Activated naive CD8-positive, alpha-beta T cell treated with anti-CD3 and anti-CD28 coated beads, Interleukin-2, amount 10 ng/mL, durations not matched to agents 7 days and 5 days (primary cell): ENCODE measurements around the gene RHEB. TPM values are rescaled to one million over a fixed set of nuclear protein-coding genes. Genes with fewer than 3 reads are reported as not detected.

Experiments used
- ATAC-seq: fragments of 150-1000 bp; cut with Tn5 transposase; one replicate; pipeline ENCODE4 v1.10.0; 2021; ENCODE audit warnings: low read depth, moderate library complexity
- POLR2A ChIA-PET: fragments of 350-600 bp; sonication (Branson Sonifier 250); formaldehyde crosslinking; loops from one replicate; lab custom pipeline; 2021; ENCODE audit warnings: antibody characterized with exemption; lab: Charles Lee
- DNase-seq: peaks from one replicate; pipeline ENCODE4 v3.0.0; 2021
- H3K27ac Mint-ChIP-seq: one replicate; pipeline ENCODE4 v1.8.0; 2022; ENCODE audit warnings: mild to moderate bottlenecking, mixed read lengths
- H3K27me3 Mint-ChIP-seq: one replicate; pipeline ENCODE4 v1.8.0; 2022; ENCODE audit warnings: mild to moderate bottlenecking, moderate library complexity, mixed read lengths
- H3K36me3 Mint-ChIP-seq: one replicate; pipeline ENCODE4 v1.8.0; 2021; ENCODE audit warnings: mild to moderate bottlenecking, mixed read lengths
- H3K4me1 Mint-ChIP-seq: one replicate; pipeline ENCODE4 v1.8.0; 2021; ENCODE audit warnings: mixed read lengths
- H3K4me3 Mint-ChIP-seq: one replicate; pipeline ENCODE4 v1.8.0; 2022; ENCODE audit warnings: mild to moderate bottlenecking, moderate library complexity, mixed read lengths
- H3K9me3 Mint-ChIP-seq: one replicate; pipeline ENCODE4 v1.8.0; 2021; ENCODE audit warnings: mixed read lengths
- total RNA-seq, 2 experiments: library from RNA; stranded (reverse); gene quantifications; one replicate each; pipeline ENCODE4 v1.2.3, GENCODE V29; 2021

RHEB gene
- total RNA-seq, 2 experiments from 2014 or later: 73.0 to 78.9 TPM

- Mint-ChIP-seq H3K27ac (peak overlapping the region; percentile 73), H3K9me3 (peaks cover 1% of the 10 kb centered on the region), H3K27me3 (peaks cover 7% of the 10 kb centered on the region), H3K4me3 (no peak overlapping the region), H3K4me1 (peaks cover 18% of the 10 kb centered on the region), H3K36me3 (no peaks in the 10 kb centered on the region)
- POLR2A ChIA-PET: no interaction called here
- no peak for ATAC-seq
- no peak for DNase-seq
These were observed 66.3 kb downstream of the RHEB start for GRCh38 chr7:151453326-151453791.

GRCh38 chr7:151452680-151453325 is 66.9 kb downstream of the RHEB start:
- Mint-ChIP-seq H3K4me3 (no peak overlapping the region), H3K27ac (no peak overlapping the region), H3K27me3 (peaks cover 7% of the 10 kb centered on the region), H3K9me3 (peaks cover under 1% of the 10 kb centered on the region), H3K36me3 (no peaks in the 10 kb centered on the region), H3K4me1 (peaks cover 18% of the 10 kb centered on the region)
- POLR2A ChIA-PET: no interaction called here
- DNase-seq: no peak
- no peak for ATAC-seq

- no peak overlapping the region for H3K4me3 Mint-ChIP-seq
- no peaks in the 10 kb centered on the region for H3K36me3 Mint-ChIP-seq
- no peak overlapping the region for H3K27ac Mint-ChIP-seq
- POLR2A ChIA-PET: no interaction called here
- H3K4me1 Mint-ChIP-seq: peaks cover 14% of the 10 kb centered on the region
- H3K27me3 Mint-ChIP-seq: peaks cover 7% of the 10 kb centered on the region
- H3K9me3 Mint-ChIP-seq: no peaks in the 10 kb centered on the region
- ATAC-seq (no peak), DNase-seq (peak; percentile 29)
These were observed 67.8 kb downstream of the RHEB start for GRCh38 chr7:151451626-151452571.

GRCh38 chr7:151451156-151451555 is 68.5 kb downstream of the RHEB start:
- Mint-ChIP-seq H3K27ac (peak overlapping the region; percentile 6), H3K4me1 (peaks cover 14% of the 10 kb centered on the region), H3K9me3 (no peaks in the 10 kb centered on the region), H3K27me3 (peaks cover 7% of the 10 kb centered on the region), H3K36me3 (no peaks in the 10 kb centered on the region), H3K4me3 (no peak overlapping the region)
- DNase-seq (peak; percentile 24), ATAC-seq (no peak)
- POLR2A ChIA-PET: no interaction called here

- DNase-seq: no peak
- ATAC-seq: no peak
- H3K4me3 Mint-ChIP-seq: no peak overlapping the region
- POLR2A ChIA-PET: interaction anchor here (0.6 kb wide), 1 partner anchor 123 kb away, joined by 3 read pairs; no protein-coding TSS in a partner anchor
- no peak overlapping the region for H3K27ac Mint-ChIP-seq
- H3K9me3 Mint-ChIP-seq: no peaks in the 10 kb centered on the region
- peaks cover 7% of the 10 kb centered on the region for H3K27me3 Mint-ChIP-seq
- H3K4me1 Mint-ChIP-seq: peaks cover 14% of the 10 kb centered on the region
- no peaks in the 10 kb centered on the region for H3K36me3 Mint-ChIP-seq
These were observed 69.7 kb downstream of the RHEB start for GRCh38 chr7:151449990-151450389.

GRCh38 chr7:151448261-151449252 is 71.1 kb downstream of the RHEB start:
- POLR2A ChIA-PET: interaction anchor here (0.9 to 2.1 kb wide), 10 partner anchors 8 to 184 kb away, joined by 3 to 11 read pairs (median 4); partner anchors contain the start of genes CRYGN and RHEB
- Mint-ChIP-seq H3K36me3 (no peaks in the 10 kb centered on the region), H3K27ac (peak overlapping the region; percentile 75), H3K27me3 (peaks cover 7% of the 10 kb centered on the region), H3K4me1 (peaks cover 14% of the 10 kb centered on the region), H3K4me3 (peak overlapping the region; percentile 66), H3K9me3 (no peaks in the 10 kb centered on the region)
- DNase-seq (peak; percentile 86), ATAC-seq (peak; percentile 92)

- peak overlapping the region; percentile 61 for H3K4me3 Mint-ChIP-seq
- peak overlapping the region; percentile 75 for H3K27ac Mint-ChIP-seq
- ATAC-seq: no peak
- H3K9me3 Mint-ChIP-seq: no peaks in the 10 kb centered on the region
- no peaks in the 10 kb centered on the region for H3K36me3 Mint-ChIP-seq
- peaks cover 16% of the 10 kb centered on the region for H3K4me1 Mint-ChIP-seq
- POLR2A ChIA-PET: interaction anchor here (0.9 to 2.1 kb wide), 9 partner anchors 8 to 133 kb away, joined by 3 to 11 read pairs (median 4); partner anchors contain the start of genes CRYGN and RHEB
- peaks cover 8% of the 10 kb centered on the region for H3K27me3 Mint-ChIP-seq
- no peak for DNase-seq
These were observed 71.8 kb downstream of the RHEB start for GRCh38 chr7:151447901-151448260.

- H3K4me3 Mint-ChIP-seq: no peak overlapping the region
- no peaks in the 10 kb centered on the region for H3K36me3 Mint-ChIP-seq
- ATAC-seq: no peak
- no peak overlapping the region for H3K27ac Mint-ChIP-seq
- no peak for DNase-seq
- peaks cover 10% of the 10 kb centered on the region for H3K27me3 Mint-ChIP-seq
- POLR2A ChIA-PET: interaction anchor here (1.6 to 2.1 kb wide), 2 partner anchors 80 to 132 kb away, joined by 4 to 11 read pairs; no protein-coding TSS in a partner anchor
- peaks cover 14% of the 10 kb centered on the region for H3K4me1 Mint-ChIP-seq
- no peaks in the 10 kb centered on the region for H3K9me3 Mint-ChIP-seq
These were observed 72.4 kb downstream of the RHEB start for GRCh38 chr7:151447312-151447711.

GRCh38 chr7:151446412-151446811 is 73.3 kb downstream of the RHEB start:
- H3K4me3 Mint-ChIP-seq: no peak overlapping the region
- H3K9me3 Mint-ChIP-seq: no peaks in the 10 kb centered on the region
- H3K27ac Mint-ChIP-seq: no peak overlapping the region
- POLR2A ChIA-PET: no interaction called here
- H3K4me1 Mint-ChIP-seq: peaks cover 19% of the 10 kb centered on the region
- H3K36me3 Mint-ChIP-seq: no peaks in the 10 kb centered on the region
- ATAC-seq: no peak
- peaks cover 10% of the 10 kb centered on the region for H3K27me3 Mint-ChIP-seq
- DNase-seq: no peak

GRCh38 chr7:151444632-151445031 is 75.1 kb downstream of the RHEB start:
- no peak for ATAC-seq
- H3K4me3 Mint-ChIP-seq: no peak overlapping the region
- H3K36me3 Mint-ChIP-seq: no peaks in the 10 kb centered on the region
- peaks cover 7% of the 10 kb centered on the region for H3K27me3 Mint-ChIP-seq
- DNase-seq: no peak
- H3K27ac Mint-ChIP-seq: no peak overlapping the region
- POLR2A ChIA-PET: no interaction called here
- peaks cover 31% of the 10 kb centered on the region for H3K4me1 Mint-ChIP-seq
- no peaks in the 10 kb centered on the region for H3K9me3 Mint-ChIP-seq

- H3K27ac Mint-ChIP-seq: no peak overlapping the region
- no peaks in the 10 kb centered on the region for H3K9me3 Mint-ChIP-seq
- H3K27me3 Mint-ChIP-seq: peaks cover 5% of the 10 kb centered on the region
- ATAC-seq: no peak
- no peak overlapping the region for H3K4me3 Mint-ChIP-seq
- no peaks in the 10 kb centered on the region for H3K36me3 Mint-ChIP-seq
- peaks cover 24% of the 10 kb centered on the region for H3K4me1 Mint-ChIP-seq
- no peak for DNase-seq
- POLR2A ChIA-PET: interaction anchor here (1.5 to 1.6 kb wide), 2 partner anchors 75 to 101 kb away, joined by 3 to 6 read pairs; partner anchors contain the start of gene NUB1
These were observed 76.8 kb downstream of the RHEB start for GRCh38 chr7:151442776-151443496.
